ENCODE results near the gene REEP3. TPM values are rescaled to one million over a fixed set of nuclear protein-coding genes. Genes with fewer than 3 reads are reported as not detected.
A peak's percentile ranks its signal among the peaks of the same experiment; 100 is the strongest.

Gene REEP3
- total and polyA plus RNA-seq, 2 of the 4 experiments (the other 2 are of a cell fraction): 11.7 to 28.9 TPM

- in situ Hi-C loops (cut with MboI; ENCODE audit: low sequenced_read_pairs) (no loop called here), intact Hi-C loops (cut with micrococcal nuclease) (no loop called here), dilution Hi-C loops (cut with HindIII; ENCODE audit: low sequenced_read_pairs, unreplicated experiment) (no loop called here)
- Histone ChIP-seq H3K36me3 (ENCODE audit: control insufficient read depth, insufficient read depth, low read length) (no peaks in the 10 kb centered on the region), H3K56ac (ENCODE audit: extremely low read depth, insufficient read depth, low read length) (no peak overlapping the region), H3K4ac (ENCODE audit: low read depth, low read length) (no peak overlapping the region), H2AK5ac (ENCODE audit: low read depth, low read length) (no peak overlapping the region), H2BK5ac (ENCODE audit: low read depth, low read length, poor library complexity, severe bottlenecking) (no peak overlapping the region), H3K4me2 (ENCODE audit: low read depth, low read length) (no peak overlapping the region), H3K79me1 (ENCODE audit: low read depth in 1 of 2, low read length in 2 of 2) (peaks cover 27 to 63% of the 10 kb centered on the region in 2 experiments), H4K20me1 (ENCODE audit: insufficient read depth, low read length) (peaks cover 26% of the 10 kb centered on the region), H3K9me3 (ENCODE audit: control insufficient read depth, insufficient read depth, low read length) (peaks cover 2% of the 10 kb centered on the region; the same call in 1 of the 2 replicates), H3K14ac (replicated peaks; ENCODE audit: low read depth, low read length) (no peak overlapping the region), H2AFZ (replicated peaks; ENCODE audit: low read length, poor library complexity) (no peak overlapping the region), H2BK120ac (ENCODE audit: low read depth, low read length) (no peak overlapping the region), H3K4me3 (ENCODE audit: insufficient read depth, low read depth, low read length) (no peak overlapping the region), H4K8ac (ENCODE audit: low read depth in 2 of 2, low read length in 2 of 2) (no peak overlapping the region; a peak in 1 of 4 replicates), H4K5ac (ENCODE audit: low read depth, low read length) (no peak overlapping the region), H3K4me1 (ENCODE audit: control insufficient read depth, insufficient read depth, low read length) (peaks cover 5% of the 10 kb centered on the region), H4K91ac (ENCODE audit: insufficient read depth, low read depth, low read length) (no peak overlapping the region), H2BK15ac (ENCODE audit: low read depth, low read length) (no peak overlapping the region), H3K9me1 (ENCODE audit: insufficient read depth, low read length) (no peaks in the 10 kb centered on the region), H3K27me3 (ENCODE audit: control insufficient read depth, insufficient read depth, low read length) (no peaks in the 10 kb centered on the region), H2BK20ac (ENCODE audit: low read depth, low read length) (no peak overlapping the region), H3K27ac (ENCODE audit: insufficient read depth, low read length) (no peak overlapping the region), H3K18ac (ENCODE audit: low read depth, low read length) (no peak overlapping the region), H3K23ac (ENCODE audit: low read depth, low read length) (peak overlapping the region; percentile 44; the same call in 1 of the 2 replicates), H2AK9ac (replicated peaks; ENCODE audit: low read depth, low read length, poor library complexity) (no peak overlapping the region), H3K9ac (ENCODE audit: low read depth, low read length) (no peak overlapping the region)
- CTCF ChIA-PET: no interaction called here
- no TSS peak for BruUV-seq (replicated peaks)
- 100% methylated on average over 2 of the region's 4 CpGs; no CpG with 5 or more reads in 1 of the 2 experiments for WGBS, 2 experiments (ENCODE audit: extremely low coverage in 2 of 2, insufficient read length in 1 of 2)
- TF ChIP-seq, protein P1, sequence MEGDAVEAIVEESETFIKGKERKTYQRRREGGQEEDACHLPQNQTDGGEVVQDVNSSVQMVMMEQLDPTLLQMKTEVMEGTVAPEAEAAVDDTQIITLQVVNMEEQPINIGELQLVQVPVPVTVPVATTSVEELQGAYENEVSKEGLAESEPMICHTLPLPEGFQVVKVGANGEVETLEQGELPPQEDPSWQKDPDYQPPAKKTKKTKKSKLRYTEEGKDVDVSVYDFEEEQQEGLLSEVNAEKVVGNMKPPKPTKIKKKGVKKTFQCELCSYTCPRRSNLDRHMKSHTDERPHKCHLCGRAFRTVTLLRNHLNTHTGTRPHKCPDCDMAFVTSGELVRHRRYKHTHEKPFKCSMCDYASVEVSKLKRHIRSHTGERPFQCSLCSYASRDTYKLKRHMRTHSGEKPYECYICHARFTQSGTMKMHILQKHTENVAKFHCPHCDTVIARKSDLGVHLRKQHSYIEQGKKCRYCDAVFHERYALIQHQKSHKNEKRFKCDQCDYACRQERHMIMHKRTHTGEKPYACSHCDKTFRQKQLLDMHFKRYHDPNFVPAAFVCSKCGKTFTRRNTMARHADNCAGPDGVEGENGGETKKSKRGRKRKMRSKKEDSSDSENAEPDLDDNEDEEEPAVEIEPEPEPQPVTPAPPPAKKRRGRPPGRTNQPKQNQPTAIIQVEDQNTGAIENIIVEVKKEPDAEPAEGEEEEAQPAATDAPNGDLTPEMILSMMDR (conservative IDR thresholded peaks at IDR 0.05; ENCODE audit: low read depth, low read length): no peak
- no peak for TF ChIP-seq NFE2L2 (IDR thresholded peaks at IDR 0.05; ENCODE audit: low read depth, low read length)
- no peak for TF ChIP-seq FOS (IDR thresholded peaks at IDR 0.05; ENCODE audit: low read depth, low read length)
- TF ChIP-seq CHD1 (IDR thresholded peaks at IDR 0.05; ENCODE audit: low read depth, low read length): no peak
- TF ChIP-seq, protein P2, sequence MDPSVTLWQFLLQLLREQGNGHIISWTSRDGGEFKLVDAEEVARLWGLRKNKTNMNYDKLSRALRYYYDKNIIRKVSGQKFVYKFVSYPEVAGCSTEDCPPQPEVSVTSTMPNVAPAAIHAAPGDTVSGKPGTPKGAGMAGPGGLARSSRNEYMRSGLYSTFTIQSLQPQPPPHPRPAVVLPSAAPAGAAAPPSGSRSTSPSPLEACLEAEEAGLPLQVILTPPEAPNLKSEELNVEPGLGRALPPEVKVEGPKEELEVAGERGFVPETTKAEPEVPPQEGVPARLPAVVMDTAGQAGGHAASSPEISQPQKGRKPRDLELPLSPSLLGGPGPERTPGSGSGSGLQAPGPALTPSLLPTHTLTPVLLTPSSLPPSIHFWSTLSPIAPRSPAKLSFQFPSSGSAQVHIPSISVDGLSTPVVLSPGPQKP (IDR thresholded peaks at IDR 0.05; ENCODE audit: borderline replicate concordance, low read depth, low read length): no peak
- TF ChIP-seq SMC3 (IDR thresholded peaks at IDR 0.05; ENCODE audit: low read depth, low read length): no peak
- no peak for TF ChIP-seq POLR2A (IDR thresholded peaks at IDR 0.05; ENCODE audit: low read depth, low read length)
- no peak for TF ChIP-seq BHLHE40 (IDR thresholded peaks at IDR 0.05; ENCODE audit: low read depth, low read length)
- TF ChIP-seq RCOR1 (IDR thresholded peaks at IDR 0.05; ENCODE audit: insufficient replicate concordance, low read length): no peak
- TF ChIP-seq, protein P3, sequence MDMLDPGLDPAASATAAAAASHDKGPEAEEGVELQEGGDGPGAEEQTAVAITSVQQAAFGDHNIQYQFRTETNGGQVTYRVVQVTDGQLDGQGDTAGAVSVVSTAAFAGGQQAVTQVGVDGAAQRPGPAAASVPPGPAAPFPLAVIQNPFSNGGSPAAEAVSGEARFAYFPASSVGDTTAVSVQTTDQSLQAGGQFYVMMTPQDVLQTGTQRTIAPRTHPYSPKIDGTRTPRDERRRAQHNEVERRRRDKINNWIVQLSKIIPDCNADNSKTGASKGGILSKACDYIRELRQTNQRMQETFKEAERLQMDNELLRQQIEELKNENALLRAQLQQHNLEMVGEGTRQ (IDR thresholded peaks at IDR 0.05; ENCODE audit: low read depth, low read length): no peak
- TF ChIP-seq RAD21 (IDR thresholded peaks at IDR 0.05; ENCODE audit: low read length): no peak
- TF ChIP-seq RFX5 (IDR thresholded peaks at IDR 0.05; ENCODE audit: low read depth, low read length): no peak
- TF ChIP-seq CEBPB (IDR thresholded peaks at IDR 0.05; ENCODE audit: low read depth, low read length): no peak
- TF ChIP-seq MAFK (IDR thresholded peaks at IDR 0.05; ENCODE audit: low read depth, low read length): no peak
- TF ChIP-seq MXI1 (IDR thresholded peaks at IDR 0.05; ENCODE audit: borderline replicate concordance, low read depth, low read length): no peak
- TF ChIP-seq MAZ (IDR thresholded peaks at IDR 0.05; ENCODE audit: borderline replicate concordance, low read depth, low read length): no peak
- no peak for ATAC-seq (ENCODE audit: low read depth)
- POLR2A ChIA-PET (ENCODE audit: unreplicated experiment): no interaction called here
- DNase-seq: no peak
These were observed 28.2 kb upstream of the REEP3 start for GRCh38 chr10:63493004-63493403.

Data from IMR-90 (cell line).